Left hindlimb (tissue), 1 donor: ENCODE measurements around the gene EDDM3A.
"Not testable (repeated sequence)": the region's sequence is repeated elsewhere in the genome, so short reads cannot be mapped to it uniquely, and the experiment has no call there.

Source experiments
- DNase-seq: peaks from one replicate; pipeline ENCODE4 v3.0.0-alpha.2; 2018

Gene EDDM3A

DNA sequence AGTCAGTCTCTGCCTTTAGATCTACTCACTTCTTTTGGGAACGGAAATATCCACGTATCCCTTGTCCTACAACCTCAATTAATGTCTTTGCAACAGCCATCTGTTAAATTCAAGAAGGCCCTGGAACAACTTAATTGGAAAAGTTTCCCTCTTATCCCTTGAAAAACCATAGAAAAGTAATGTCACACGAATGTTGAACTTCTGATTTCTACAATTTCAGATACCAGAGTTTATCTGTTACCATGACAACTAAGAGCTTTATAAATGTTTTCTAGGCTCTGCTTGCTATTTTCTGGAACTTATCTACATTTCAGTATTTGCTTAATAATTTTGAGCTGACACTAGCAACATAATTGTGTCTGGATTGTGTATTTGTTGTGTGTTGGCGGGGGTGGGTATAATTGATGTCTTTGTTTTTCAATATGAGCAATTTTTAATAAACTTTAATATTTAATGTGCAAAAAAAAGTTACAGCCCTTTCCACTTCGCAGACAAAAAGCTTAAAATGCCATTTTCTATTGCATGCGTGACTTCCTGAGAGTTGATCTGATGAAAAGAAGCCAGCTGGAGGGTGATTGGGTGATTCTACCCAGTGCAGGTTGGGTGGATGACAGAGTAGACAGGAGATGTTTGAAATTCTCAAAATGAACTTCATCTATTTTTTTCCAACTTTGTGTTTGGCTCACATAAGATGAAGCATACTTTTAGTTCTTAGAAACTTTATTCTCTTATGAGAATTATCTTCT is 11.8 kb upstream of the EDDM3A start:
- DNase-seq, result no peak

DNA sequence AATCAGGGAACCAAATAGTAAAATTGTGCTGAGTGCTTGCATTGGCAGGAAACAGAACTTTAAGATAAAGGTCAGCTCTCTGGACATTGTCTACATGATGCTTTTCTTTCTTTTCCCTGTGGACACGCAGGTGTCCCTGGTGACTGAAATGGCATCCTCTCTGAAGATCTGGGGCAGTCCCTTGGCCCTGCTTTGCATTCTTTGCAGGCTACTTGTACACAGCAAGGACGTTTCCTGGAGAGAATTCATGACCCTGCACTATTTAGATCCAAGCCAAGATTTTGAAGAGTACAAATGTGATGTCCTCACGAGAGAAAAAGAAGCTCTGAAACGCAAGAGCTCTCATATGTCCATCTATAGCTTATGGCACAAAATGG is 11.3 kb upstream of the EDDM3A start:
- no peak for DNase-seq

DNA sequence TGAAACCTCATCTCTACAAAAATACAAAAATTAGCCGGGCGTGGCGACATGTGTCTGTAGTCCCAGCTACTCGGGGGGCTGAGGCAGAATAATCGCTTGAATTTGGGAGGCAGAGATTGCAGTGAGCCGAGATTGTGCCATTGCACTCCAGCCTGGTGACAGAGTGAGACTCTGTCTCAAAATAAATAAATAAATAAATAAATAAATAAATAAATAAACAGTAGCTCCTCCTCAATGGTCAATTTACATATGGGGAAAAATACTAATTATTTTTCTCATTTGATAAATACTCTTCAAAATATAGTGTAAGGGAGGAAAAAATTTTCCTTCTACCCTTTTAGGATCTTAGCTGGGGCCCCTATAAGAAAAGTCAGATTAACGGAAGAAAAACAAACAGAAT is 7.4 kb upstream of the EDDM3A start:
- DNase-seq, result not testable (repeated sequence)

DNA sequence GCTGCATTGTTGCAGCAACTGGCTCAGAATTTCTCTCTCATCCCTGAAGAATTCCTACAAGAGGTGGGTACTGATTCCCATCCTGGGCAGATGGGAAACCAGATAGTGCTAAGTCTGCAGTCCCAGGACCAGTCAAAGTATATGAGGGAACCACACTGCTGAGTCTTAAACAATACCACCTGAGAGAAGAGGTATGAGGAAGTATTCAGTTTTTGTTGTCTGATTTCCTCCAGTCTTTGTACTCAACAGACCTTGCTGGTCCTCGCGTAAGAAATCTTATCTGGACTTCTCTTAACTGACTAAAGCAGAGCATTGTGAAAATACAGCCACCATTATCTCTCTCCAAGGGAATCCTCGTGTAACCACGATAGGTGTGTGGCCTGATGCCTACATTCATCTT is 3.6 kb upstream of the EDDM3A start:
- no peak for DNase-seq

DNA sequence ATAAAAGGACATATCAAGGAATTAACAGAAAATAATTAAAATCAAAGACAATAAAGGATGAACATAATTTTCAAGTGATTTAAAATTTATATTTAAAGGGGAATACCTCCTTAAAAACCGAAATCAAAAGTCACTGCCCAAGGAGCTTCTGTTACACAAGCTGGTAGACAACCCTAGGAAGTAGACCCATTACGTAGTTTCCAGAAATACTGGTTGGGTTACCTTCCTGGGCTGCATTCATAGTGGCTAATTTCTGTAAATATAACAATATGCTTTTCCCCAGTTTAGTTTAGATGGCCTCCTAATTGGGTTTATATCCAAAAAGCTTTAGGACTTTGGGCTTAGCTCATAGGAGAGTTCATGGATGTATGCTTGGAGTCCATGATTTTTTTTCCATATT is 2.1 kb upstream of the EDDM3A start:
- DNase-seq, result no peak

DNA sequence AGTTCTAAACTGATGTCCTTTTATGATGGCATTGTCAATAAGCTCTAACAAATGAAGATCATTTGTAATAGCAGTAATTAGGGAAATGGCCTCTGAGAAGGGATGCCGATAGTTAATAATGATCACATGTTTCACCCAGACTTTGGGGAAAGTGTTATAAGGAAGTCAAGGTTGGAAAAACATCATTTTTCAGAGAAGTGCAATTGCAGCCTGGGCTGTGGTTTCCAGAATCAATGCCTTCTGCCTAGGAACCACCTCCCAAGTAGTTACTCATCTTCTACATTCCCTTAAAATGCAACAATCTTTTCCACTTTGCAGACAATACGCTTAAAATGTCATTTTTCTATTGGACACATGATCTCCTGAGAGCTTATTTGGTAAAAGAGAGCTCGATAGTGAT is 879 bp downstream of the EDDM3A start:
- no peak for DNase-seq

DNA sequence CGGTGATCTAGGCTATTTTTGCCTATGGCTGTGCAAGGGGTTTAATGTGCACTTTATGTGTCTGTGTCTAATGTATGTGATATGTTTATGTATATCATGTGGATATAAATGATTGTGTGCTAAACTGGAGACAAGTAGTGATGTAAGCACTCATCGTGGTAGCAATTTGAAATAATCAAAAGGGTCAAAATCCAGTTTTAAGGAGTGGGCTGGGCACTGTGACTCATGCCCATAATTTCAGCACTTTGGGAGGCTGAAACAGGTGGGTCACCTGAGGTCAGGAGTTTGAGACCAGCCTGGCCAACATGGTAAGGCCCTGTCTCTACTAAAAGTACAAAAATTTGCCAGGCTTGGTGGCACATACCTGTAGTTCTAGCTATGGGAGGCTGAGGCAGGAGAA is 2.8 kb downstream of the EDDM3A start:
- no peak for DNase-seq

DNA sequence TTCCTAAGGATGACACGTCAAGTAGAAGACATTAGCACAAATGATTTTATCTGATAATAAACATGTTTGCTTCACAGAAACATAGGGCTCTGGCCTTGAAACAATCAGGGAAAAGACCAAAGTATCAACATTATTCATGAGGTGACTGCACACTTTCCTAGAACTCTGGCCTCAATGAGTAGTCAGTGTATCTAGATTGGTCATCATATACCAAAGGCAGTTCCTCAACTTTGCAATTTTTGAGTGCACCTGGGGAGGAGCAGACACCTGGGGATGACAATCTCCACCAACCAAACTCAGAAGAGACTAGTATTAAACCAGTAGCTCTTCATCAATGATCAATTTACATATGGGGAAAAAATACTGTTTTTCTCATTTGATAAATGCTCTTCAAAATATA is 4.5 kb downstream of the EDDM3A start:
- DNase-seq, result no peak

DNA sequence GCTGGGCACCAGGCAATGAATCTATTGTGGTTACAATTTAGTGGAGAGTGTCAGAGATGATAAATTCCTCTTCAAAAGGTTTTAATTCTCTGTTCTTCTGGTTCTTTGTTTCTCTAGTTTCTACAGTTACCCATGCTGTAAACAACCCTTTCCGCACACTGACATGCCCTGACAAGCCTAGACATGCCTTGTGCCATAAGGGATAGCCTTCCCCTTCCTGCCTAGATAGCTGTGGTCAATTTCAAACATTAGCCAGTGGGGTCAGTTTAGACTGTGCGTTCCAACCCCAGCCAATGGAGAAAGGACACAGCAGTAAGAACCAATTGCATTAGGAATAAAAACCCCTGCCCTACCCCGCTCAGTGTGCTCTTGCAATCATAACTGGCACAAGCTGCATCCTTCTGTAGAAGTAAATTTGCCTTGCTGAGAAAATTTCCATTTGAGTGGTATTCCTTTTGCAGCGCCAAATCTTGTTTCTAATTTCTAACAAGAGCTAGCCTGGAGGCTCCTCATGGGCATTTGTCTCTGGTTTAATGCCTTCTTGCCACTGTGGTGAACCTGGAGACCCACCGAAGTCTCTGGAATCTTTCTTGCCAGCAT is 6.4 kb downstream of the EDDM3A start:
- no peak for DNase-seq

DNA sequence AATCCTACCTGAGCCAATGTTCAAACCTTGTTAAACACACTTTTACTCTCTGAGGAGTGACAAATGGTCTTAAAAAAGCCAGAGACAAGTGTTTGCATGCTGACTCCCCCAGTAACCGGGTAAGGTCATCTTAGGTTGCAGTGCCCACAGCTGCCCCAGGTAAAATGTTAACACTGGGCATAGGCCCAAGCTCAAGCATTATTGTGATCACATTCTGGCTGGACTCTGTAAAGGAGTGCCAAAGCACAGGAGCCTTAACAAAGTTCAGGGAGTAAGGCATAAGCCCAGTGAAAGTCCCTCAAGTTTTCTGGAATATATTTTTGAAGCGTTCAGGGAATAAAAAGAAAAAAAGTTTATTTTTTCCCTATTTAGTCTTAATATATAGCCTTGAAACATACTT is 8.6 kb downstream of the EDDM3A start:
- DNase-seq, result no peak

DNA sequence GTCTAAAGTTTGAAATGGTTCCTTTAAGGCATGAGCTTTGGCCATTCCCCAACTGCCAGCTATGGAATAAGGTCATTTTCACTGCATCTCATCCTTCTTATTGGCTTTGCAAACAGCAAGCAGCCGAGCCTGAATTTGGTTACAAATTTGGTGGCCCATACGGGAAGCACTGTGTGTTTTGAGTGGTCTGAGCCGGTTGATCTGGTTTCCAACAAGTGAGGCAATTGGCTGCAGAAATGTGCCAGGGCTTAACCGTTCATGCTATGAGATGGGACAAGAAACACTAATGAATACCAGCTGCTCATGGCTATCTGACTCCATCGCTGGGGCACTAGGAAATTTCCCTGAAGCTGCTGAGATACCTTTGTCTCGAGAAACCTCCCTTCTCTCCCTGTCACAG is 9.3 kb downstream of the EDDM3A start:
- no peak for DNase-seq

DNA sequence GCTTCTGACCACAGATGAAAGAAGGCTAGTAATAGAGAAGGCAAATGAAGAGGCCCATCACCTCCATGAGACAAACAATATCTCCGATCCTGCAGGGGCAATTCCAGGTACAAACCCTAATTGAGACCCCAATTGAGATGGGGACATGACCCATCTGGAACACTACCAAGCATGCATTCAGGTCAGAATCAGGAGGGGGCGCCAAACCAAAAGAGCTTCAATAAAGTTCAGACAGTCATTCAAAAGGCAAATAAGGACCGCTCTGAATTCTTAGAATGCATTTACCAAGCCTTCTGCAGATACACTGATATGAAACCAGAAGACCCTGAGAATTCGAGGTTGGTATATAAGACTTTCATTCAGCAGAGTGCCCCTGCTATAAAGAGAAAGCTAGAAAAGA is 12.3 kb downstream of the EDDM3A start:
- DNase-seq, result no peak

DNA sequence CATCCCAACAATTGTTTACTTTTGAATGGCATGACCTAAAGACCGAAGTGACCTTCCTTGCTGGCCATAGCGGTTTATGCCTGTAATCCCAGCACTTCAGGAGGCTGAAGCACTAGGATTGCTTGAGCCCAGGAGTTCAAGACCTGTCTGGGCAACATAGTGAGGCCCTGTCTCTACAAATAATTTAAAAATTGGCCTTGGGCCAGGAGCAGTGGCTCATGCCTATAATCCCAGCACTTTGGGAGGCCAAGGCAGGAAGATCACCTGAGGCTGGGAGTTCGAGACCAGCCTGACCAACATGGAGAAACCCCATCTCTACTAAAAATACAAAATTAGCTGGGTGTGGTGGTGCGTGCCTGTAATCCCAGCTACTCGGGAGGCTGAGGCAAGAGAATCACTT is 13.8 kb downstream of the EDDM3A start:
- not testable (repeated sequence) for DNase-seq

DNA sequence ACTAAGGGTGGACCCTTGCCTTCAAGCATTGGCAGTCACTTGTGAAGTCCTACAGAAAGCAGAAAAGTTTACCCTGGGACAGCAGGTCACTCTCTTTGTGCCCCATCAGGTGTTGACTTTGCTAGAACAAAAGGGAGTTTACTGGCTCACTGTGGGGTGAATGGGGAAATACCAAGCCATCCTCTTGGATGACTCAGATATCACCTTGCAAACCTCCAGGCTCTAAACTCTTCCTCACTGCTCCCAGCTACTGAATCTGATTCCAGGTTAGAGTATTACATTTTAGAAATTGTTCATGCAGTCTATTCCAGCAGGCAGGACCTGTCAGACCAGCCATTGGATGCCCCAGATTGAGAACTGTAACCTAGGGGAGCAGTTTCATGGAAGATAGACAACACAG is 15.3 kb downstream of the EDDM3A start:
- no peak for DNase-seq

DNA sequence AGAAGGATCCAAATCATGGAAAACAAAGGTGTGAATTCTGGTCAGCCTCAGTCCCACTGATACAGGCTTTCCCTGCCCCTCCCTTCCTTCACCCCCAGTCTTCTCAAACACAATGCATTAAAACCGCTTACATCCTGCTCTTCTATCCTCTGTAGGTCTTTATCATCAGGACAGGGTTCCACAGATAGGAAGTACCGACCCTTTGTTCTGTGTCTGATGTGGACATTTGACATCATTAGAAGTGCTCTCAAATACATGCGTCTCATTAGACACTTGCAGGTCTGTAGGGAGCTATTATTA is 22.9 kb downstream of the EDDM3A start:
- DNase-seq, result no peak

DNA sequence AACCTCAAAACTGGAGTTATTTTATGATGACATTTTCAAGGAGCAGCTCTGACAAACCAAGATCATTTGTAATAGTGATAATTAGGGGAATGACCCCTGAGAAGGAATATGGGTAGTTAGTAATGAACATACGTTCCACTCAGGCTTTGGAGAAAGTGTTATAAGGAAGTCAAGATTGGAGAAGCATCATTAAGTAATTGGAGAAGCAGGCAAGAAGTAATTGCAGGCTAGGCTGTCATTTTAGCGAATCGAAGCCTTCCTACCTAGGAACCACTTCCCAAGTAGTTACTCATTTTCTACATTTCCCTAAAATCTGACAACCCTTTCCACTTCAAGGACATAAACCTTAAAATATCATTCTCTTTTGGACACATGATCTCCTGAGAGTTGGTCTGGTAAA is 23.7 kb downstream of the EDDM3A start:
- no peak for DNase-seq

DNA sequence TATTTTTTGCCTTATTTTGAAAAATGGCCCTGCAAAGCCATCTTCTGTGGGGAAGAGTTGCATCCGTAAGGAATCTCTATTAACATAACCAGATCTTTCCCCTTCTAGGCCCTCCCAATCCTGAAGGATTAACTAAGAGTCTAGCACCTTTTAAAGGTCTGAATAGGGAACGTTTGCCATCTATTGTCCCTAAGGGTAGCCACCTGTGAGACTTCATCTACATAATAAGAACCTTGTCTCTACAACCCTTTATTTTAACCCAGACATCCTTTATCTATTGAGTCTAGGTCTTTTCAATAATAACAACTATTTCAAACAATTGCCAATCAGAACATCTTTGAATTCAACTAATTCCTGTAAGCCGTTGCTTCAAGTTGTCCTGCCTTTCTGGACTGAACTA is 27.0 kb downstream of the EDDM3A start:
- DNase-seq, result no peak

DNA sequence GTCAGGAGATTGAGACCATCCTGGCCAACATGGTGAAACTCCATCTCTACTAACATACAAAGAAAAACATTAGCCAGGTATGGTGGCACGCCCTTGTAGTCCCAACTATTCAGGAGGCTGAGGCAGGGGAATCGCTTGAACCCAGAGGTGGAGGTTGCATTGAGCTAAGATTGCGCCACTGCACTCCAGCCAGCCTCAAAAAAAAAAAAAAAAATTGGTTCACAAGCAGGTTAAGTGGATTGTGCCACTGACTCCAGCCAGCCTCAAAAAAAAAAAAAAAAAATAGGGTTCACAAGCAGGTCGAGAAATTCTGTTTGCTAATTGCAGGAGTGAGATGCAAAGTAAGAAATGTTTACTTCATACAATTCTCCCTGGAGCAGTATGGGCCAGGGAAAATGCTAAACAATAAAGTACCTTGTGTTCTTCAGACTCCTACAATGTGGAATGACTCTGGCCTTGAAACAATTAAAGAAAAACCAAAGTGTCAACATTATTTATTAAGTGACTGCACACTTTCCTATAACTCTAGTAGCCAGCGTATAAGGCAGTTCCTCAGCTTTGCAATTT is 28.7 kb downstream of the EDDM3A start:
- no peak for DNase-seq

DNA sequence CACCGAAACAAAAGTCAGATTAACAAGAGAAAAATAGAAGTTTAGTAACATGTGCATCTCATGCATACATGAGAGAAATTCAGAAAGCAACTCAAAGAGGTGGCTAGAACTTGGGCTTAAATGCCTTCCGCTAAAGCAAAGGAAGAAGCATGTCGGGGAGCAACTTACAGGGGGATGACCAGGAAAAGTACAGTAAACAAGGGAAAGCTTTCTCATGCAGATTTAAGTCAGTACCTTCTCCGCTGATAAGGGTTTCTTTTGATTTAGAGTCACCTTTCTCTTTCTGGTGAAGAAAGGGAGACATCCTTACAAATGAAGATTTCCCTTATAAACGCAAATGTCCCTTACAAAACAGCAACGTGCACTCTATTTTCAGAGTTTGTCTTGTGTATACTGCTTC is 29.4 kb downstream of the EDDM3A start:
- no peak for DNase-seq

DNA sequence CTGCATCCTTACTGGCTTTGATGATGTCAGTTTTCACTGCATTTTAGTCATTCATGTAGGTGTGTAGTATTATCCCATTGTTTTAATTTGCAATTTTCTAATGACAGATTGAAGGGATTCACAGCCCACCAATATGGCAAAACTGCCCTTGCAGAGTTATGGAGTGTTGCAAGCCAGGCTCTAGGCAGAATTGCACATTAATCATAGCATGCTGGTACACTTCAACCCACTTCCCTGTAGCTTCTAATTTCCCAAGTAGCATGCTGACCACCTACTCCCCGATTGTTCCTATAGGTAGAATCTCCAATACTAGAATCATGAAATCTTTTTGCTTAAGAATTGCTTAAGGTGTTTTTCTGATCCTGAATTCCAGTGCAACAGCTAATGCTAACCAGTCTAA is 30.2 kb downstream of the EDDM3A start:
- no peak for DNase-seq

DNA sequence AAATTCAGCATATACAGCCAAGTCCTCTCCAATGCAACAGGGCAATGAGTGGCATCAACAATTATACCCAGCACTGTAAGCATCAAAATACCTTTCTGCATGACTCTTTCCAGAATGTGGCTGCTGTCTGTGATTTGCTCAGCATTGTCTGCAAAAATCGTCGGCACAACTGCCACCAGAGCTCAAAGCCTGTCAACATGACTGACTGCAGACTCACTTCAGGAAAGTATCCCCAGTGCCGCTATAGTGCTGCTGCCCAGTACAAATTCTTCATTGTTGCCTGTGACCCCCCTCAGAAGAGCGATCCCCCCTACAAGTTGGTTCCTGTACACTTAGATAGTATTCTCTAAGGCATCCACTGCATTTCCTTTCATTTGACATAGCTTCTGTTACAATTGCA is 36.1 kb downstream of the EDDM3A start:
- no peak for DNase-seq

DNA sequence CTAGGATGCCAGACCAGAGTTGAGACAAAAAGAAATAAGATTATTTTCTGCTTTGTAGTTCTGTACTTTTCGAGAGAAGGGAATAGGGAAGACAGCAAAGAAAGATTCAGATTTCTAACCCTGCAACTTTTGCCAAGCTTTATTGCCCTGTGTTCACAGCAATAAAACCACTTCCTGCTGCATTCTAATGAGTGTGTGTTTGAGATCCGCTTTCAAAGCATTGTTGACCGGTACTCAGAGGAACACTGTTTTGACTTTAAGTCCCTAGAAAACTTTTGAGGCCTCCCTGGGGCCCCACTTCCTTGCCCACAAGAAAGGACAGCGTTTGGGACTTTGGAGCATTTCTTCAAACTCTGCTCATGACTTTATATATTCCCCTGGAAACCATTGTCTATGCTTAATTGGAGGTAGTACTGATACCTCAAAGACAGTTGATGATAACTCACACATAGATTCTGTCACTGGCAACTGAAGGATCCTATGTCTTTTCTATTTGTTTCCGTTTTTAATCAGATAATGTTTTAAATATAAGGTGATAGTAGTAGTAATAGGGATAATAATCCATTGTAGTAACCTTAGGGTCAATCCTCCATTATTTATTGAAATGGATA is 36.7 kb downstream of the EDDM3A start:
- DNase-seq, result no peak

DNA sequence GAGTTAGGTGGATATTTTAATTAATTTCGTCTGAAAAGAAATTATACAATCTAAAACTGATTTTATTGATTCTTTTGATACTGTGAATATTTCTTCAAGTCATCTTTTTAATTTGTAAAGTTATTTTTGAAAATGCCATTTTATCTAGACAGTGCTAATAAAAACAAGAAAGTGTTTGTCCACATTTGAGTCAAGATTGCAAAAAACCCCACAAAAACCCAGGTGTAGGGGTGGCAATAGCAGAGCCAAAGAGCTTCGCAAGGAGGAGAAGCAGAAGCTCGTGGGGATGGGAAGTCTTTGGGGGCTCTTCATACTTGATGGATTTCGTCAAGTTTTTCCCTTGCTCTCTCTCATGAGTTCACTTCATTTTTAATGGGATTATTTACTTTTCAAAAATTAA is 41.3 kb downstream of the EDDM3A start:
- DNase-seq, result no peak

DNA sequence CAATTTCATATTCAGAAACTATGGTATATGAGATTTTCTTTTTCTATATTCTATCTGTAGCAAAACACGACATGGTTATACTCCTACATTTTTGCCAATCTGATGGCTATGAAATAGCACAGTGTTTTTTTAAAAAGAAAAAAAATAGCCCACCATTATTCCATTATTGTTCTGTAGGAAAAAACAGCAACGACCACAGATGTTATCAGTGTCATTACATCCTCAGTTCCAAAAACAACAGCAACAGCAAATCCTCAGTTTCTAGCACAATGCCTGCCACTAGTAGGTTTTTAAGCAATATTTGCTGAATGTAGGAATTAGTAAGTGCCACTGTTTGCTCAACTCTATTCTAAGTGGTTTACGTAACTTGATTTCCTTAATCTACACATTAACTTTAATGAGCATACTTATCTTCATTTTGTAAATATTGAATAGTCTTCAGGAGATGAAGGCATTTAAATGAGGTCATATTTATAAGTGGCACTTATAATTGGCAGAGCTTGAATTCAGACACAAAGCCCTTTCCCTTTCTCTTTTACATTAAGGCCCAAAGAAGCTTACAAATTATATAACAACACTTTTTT is 43.6 kb downstream of the EDDM3A start:
- no peak for DNase-seq
